WI38 (cell line): ENCODE measurements around the gene ZNF143.
"Not testable (repeated sequence)": the region's sequence is repeated elsewhere in the genome, so short reads cannot be mapped to it uniquely, and the experiment has no call there.

Source experiments
- H3K4me3 ChIP-seq: 2 replicates; pipeline ENCODE4 v1.5.1; 2011; ENCODE audit warnings: low read depth, mild to moderate bottlenecking, control low read depth, low read length
- CTCF ChIP-seq: IDR thresholded peaks from 2 replicates; pipeline ENCODE4 v1.5.1; 2012; ENCODE audit warnings: low read depth, mild to moderate bottlenecking, control low read depth, low read length

ZNF143 gene

GRCh38 chr11:9460322-9461062 lies at the start of gene ZNF143:
Gene ZNF143, plus strand, starts transcription at chr11:9461012. Its CDS starts 10,297 bp downstream, at chr11:9471309.
- no peak for TF ChIP-seq CTCF
- H3K4me3 ChIP-seq = peak within 1 kb of the TSS; percentile 98

- no peak for TF ChIP-seq CTCF
- no peak overlapping the region for H3K4me3 ChIP-seq
Measured at GRCh38 chr11:9428706-9429105, 32.1 kb upstream of the ZNF143 start.

GRCh38 chr11:9438611-9439010 lies 22.2 kb upstream of the ZNF143 start:
- TF ChIP-seq CTCF = no peak
- no peak overlapping the region for H3K4me3 ChIP-seq

- no peak for TF ChIP-seq CTCF
Measured at GRCh38 chr11:9446230-9446629, 14.6 kb upstream of the ZNF143 start.

GRCh38 chr11:9448576-9449352 lies 12.0 kb upstream of the ZNF143 start:
- no peak for TF ChIP-seq CTCF
- no peak overlapping the region for H3K4me3 ChIP-seq

More at GRCh38 chr11:9446230-9446629, 14.6 kb upstream of the ZNF143 start:
- no peak overlapping the region for H3K4me3 ChIP-seq

- not testable (repeated sequence) for H3K4me3 ChIP-seq
Measured at GRCh38 chr11:9452023-9452422, 8.8 kb upstream of the ZNF143 start.

- TF ChIP-seq CTCF = no peak
- H3K4me3 ChIP-seq = no peak overlapping the region
Measured at GRCh38 chr11:9455722-9456121, 5.1 kb upstream of the ZNF143 start.
